Measurements from ENCODE around the gene FTCD. TPM values are rescaled to one million over a fixed set of nuclear protein-coding genes. Genes with fewer than 3 reads are reported as not detected.

The FTCD gene
- total RNA-seq, 1 donor from 2014 or later: 0.30 TPM

DNA sequence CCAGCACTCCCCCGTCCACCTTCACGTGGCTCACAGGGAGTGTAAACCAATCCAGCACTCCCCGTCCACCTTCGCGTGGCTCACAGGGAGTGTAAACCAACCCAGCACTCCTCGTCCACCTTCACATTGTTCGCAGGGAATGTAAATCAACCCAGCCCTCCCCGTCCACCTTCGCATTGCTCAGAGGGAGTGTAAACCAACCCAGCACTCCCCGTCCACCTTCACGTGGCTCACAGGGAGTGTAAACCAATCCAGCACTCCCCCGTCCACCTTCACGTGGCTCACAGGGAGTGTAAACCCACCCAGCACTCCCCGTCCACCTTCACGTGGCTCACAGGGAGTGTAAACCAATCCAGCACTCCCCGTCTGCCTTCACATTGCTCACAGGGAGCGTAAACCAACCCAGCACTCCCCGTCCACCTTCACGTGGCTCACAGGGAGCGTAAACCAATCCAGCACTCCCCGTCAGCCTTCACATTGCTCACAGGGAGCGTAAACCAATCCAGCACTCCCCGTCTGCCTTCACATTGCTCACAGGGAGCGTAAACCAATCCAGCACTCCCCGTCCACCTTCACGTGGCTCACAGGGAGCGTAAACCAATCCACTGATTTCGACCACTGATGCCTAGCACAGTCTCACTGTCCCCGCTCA, 14.9 kb downstream of the FTCD start:
- peak; percentile 16 for DNase-seq (ENCODE audit: low read depth)

DNA sequence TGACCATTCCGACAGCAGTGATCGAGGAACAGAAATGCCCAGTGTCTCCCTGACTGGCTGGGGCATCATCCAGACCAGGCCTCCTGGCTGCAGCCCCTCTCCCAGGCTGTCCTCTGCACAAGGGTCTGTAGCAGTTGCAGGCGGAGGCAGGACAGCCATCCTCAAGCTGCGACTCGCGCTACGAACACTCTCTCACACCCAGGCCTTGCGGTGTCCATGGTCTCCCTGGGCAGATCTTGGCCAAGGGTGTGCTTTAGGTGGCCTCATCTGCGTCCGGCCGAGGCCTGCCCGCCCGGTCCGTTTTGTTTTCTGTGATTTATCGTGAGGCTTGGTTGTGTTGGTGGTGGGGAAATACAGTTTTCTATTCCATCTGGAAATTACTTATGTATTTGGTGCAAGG, 15.7 kb downstream of the FTCD start:
- DNase-seq (ENCODE audit: low read depth): no peak

DNA sequence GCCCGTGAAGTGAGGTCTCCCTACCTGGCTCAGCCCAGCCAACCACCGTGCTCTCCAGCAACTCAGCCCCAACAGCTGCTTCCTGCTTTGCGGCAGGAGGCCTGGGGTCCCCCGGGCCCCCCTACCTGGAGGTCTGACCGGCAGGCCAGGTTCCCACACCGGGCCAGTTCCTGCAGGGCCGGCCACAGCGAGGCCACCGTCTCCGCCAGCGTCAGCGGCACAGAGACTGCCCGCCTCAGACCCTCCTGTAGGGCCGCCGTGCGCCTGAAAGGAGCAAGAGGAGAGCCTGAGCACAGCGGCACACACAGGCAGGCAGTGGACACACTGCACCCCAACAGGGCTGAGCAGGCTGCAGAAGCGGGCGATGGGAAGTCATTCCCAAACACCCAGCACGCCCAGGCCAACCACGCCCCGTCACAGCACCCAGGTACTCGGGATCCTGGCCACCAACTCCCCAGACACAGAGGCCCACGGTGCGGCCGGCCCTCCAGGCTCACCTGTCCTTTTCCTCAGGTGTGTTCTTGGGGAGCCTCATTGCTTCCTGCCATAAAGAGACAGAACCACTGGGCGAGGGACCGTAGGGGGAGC, 16.9 kb downstream of the FTCD start:
- DNase-seq (ENCODE audit: low read depth): no peak

DNA sequence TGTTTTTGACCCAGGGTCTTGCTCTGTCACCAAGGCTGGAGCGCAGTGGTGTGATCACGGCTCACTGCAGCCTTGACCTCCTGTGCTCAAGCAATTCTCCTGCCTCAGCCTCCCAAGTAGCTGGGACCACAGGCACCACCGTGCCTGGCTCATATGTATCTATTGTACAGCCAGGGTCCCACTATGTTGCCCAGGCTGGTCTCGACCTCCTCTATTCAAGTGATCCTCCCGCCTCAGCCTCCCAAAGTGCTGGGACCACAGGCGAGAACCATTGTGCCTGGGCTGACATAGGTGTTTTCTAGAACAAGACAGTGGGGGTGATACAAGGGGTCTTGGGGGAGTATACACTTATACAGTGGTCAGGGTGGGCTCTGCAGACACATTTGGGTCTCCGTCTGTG, 17.5 kb downstream of the FTCD start:
- DNase-seq (ENCODE audit: low read depth): no peak

DNA sequence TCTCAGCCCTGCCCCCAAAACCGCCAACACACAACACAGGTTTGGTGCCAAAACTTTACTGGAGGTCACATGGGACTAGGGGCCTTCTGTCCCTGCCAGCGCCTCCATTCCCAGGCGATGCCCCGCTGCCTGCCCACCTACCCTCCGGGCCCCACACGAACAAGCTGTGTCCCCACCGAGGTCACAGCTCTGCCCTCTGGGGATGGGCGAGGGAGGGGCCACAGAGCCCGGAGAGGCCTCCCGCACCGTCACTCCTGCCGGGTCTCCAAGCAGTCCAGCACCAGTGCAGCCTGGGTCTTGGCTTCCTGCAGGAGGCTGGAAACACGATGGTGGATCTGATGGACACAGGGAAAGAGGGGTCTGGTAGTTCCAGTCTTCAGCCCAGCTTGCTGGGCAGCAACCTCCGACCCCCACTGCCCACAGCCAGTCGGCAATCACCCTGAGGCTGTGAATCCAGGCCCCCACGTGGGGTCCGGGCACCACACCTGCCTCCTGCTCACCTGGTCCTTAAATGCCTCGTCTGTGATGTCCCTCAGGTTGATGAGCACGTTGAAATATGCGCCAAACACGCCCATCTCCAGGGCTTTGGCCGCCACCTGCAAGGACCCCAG, 18.5 kb downstream of the FTCD start:
- DNase-seq (ENCODE audit: low read depth): no peak

DNA sequence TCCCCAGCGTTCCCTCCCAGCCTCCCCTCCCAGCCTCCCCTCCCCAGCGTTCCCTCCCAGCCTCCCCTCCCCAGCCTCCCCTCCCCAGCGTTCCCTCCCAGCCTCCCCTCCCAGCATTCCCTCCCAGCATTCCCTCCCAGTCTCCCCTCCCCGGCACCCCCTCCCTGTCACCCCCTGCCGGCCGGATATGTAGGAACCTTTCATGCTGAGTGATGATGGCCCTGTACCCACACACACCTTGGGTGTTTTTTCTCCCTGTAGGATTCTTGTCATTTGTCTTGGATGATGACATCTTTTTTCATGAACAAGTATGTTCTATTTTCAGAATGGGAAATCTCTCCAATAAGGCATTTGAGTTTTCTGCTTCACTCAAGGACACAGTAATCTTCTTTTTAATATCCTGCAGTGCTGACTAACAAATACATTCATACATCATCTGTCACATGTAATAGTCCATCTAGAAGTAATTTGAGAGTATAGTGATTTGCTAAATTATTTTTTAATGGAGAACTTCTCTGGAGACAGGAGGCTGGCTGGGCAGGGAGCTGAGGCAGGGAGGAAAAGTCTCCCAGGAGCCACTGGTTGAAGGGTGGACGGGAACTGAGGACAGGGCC, 19.5 kb downstream of the FTCD start:
- no peak for DNase-seq (ENCODE audit: low read depth)

DNA sequence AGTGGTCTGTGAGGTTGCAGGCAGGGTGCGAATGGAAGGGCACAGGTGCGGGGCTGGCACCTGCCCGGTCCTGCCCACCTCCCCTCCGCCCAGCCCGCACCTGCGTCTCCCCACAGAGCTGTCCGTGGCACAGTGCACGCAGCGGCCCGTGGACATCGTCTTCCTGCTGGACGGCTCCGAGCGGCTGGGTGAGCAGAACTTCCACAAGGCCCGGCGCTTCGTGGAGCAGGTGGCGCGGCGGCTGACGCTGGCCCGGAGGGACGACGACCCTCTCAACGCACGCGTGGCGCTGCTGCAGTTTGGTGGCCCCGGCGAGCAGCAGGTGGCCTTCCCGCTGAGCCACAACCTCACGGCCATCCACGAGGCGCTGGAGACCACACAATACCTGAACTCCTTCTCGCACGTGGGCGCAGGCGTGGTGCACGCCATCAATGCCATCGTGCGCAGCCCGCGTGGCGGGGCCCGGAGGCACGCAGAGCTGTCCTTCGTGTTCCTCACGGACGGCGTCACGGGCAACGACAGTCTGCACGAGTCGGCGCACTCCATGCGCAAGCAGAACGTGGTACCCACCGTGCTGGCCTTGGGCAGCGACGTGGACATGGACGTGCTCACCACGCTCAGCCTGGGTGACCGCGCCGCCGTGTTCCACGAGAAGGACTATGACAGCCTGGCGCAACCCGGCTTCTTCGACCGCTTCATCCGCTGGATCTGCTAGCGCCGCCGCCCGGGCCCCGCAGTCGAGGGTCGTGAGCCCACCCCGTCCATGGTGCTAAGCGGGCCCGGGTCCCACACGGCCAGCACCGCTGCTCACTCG, 23.3 kb downstream of the FTCD start:
- no peak for DNase-seq (ENCODE audit: low read depth)

DNA sequence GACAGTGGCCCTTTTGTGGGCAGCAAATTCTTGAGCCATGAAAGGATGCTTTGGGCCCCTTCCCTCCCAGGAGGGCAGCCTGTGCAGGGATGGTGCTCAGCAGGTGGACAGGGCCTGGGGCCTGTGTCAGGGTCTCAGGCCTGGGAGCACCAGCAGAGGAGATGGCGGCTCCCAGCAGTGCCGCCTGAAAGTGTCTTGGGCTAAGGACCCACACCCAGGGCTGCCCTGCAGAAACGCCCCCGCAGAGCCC, 23.9 kb downstream of the FTCD start:
- no peak for DNase-seq (ENCODE audit: low read depth)

DNA sequence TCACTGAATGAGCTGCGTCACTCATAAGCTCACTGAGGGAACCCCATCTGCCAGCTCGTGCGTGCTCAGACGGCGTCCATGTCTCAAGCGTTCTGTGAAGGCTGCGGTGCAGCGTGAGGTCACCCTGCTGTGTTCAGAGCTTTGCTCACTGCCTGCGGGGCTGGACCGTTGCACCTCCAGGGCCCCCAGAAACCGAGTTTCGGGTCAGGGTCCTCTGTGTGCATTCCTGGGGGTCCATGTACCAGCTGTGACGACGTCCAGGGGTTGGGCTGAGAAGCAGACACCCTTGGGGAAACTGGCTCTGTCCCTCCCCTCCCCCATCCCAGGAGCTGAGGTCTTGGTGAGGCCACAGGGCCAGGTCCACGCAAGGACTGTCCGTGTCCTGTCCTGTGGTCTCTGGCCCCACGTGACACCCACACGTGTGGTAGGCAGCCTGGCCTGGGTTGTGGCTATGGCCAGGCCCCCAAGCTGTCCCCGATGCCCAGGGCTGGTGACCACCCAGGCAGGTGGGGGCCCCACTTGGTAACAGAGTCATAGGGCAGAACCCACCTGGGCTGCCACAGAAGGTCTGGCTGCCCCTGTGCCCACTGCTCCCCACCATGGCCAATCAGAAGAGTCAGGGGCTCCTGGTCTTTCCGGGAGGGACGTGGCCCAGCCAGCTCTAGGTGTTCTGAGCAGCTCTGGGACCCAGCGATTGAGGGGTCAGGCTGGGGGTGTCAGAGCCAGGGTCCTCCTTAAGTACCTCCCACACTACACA, 24.4 kb downstream of the FTCD start:
- DNase-seq (ENCODE audit: low read depth): no peak

DNA sequence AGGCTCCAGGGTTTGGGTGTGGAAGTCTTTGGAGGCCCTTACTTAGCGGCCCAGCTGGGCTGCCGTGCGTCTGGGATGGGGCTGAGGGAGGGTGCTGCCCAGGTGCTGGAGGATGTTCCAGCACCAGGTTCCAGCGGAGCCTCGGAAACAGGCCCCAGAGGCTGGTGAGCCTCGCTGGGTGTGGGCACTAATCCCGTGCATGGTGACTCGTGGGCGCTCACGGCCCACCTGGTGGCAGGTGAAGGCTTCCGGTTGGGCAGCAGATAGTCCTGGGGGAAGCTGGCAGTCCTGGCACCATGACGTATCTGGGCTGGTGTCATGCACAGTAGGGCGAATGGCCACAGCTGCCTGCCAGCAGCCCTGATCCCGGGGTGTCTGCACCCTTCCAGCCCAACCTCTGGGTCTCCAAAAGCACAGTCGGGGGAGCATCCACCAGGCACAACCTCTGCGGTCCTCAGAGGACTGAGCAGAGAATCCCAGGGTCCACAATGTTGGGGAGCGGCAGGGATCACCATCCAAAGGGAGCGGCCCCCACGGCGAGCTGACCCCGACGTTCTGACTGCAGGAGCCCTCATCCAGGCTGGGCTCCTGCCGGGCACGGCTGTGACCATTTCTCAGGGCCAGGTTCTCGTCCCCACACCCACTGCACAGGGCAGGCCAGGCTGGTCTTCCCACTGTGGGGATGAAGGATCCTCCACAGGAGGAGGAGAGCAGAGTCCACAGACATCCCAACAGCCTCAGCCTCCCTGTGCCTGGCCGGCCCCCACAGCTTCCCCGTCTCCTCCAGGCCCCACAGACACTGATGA, 25.3 kb downstream of the FTCD start:
- no peak for DNase-seq (ENCODE audit: low read depth)

DNA sequence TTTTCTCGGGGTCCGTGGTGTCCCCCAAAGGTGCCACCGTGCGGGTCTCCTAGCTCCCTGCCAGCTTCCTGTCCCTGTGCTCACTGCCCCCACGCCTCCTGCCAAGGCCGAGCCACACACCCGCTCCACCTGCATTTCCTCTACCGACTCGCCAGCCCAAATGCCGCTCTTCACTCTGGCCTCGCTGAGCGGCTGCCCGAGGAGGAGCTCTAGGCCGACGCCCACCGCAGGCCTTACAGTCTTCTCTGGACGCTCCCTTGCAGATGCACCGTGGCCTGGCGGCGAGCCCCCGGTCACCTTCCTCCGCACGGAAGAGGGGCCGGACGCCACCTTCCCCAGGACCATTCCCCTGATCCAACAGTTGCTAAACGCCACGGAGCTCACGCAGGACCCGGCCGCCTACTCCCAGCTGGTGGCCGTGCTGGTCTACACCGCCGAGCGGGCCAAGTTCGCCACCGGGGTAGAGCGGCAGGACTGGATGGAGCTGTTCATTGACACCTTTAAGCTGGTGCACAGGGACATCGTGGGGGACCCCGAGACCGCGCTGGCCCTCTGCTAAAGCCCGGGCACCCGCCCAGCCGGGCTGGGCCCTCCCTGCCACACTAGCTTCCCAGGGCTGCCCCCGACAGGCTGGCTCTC, 26.3 kb downstream of the FTCD start:
- DNase-seq (ENCODE audit: low read depth): no peak

DNA sequence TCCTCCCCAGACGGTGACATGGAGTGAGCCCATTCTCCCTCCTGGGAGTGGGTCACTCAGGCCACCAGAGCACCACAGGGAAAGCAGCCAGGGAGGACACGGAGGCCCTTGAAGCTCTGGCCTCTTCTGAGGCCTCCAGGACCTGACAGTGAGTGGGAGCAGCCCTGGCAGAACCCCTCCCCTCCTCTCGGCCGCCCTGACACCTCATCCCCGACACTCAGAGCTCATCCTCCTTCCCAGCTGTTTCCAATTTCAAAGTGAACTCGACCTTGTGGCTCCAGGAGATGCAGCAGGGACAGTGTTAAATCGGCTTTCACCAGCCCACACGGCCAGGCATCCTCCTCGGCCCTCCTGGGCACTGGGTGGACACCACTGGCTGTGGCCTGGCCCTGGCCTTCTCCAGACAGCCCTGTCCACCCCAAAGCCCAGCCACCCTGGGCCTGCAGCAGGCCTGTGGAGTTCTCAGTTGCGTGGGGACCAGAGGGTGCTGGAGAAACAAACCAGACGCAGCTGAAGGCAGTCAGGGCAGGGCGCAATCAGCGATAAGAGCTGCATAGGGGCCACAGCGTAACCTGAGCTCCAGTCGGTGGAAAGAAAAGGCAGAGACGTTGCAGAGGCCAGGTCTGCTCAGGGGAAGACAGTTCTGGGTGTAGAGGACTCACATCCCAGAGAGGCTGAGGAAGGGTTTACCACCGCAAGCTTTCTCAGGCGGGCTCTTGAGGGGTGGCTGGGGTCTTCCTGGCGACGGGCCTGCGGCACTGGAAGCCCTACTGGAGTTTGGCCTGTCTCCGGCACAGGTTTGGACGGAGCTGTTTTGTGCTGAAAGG, 27.1 kb downstream of the FTCD start:
- DNase-seq (ENCODE audit: low read depth): no peak

DNA sequence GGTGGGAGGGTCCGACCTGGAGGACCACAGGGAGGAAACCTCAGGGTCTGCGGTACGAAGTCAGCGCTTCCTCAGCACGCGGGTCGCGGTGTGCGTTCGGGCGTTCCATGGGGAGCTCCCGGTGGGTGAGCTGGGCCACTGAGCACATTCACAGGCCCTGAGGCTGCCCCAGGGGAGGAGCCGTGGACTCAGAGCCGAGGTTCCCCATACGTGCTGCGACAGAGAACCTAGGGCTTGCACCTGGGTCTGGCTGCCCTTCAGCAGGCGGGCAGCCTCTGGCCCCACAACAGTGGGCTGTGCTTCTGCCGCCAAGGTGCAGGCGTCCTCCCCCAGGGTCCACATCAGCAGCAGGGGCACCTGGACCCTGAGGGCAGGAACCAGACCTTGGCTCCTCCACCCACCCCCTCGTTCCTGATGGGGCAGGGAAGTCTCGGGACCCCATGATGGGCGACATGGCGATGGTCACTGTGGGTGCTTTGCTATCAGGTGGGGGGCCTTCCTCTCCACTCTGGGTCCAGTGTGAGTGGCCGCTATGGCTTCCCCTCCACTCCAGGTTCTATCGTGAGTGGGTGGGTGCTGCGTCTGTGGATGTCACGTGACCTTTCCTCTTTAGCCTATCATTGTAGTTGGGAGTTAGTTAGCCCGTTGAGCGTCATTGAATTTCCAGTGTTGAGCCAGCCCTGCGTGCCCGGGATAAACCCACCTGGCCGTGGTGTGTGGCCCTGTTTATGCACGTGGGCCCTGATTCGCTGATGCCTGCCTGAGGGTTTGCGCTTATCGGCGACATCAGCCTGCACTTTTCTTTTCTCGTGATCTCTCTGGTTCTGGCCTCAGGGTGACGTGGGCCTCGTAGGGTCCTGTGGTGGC, 27.9 kb downstream of the FTCD start:
- DNase-seq (ENCODE audit: low read depth): no peak

DNA sequence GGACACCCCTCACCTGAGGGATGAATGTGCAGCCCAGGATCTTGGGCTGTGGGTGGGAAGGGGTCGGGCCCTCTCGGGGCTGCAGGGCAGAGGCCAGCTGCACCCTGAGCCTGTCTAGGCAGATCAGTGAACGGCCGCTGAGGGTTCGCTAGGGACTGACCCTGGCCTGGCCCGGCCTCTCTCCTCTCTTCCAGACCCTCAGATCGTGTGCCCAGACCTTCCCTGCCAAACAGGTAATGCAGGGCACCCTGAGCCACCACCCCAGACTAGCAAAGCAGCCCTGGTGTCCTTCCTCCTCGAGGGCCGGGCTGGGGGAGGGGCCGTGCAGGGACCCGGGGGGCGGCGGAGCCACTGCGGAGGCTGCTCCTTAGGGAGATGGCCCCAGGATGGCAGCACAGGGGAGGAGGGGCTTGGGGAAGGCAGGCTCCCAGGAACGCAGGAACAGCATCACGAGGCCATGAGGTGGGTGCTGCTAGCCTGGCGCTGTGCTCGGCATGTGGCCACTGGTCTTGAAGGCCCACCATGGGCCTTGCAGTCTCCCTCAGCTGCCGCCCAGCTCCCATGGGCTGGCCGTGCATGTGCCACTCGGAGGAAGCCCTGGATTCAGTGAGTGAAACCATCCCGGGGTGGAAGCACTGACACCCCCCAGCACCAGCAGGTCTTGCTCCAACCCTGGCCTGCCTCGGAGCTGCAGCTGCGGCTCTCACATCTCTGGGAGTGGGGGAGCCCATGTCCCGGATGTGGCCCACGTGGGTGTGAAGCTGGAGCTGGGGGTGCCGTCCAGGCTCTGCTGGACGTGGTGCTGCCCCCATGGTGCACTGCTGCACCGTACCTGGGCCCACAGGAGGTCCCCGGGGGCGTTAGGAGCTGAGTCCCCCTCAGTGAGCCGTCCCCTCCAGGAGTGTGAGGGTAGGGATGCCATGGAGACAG, 28.8 kb downstream of the FTCD start:
- DNase-seq (ENCODE audit: low read depth): no peak

DNA sequence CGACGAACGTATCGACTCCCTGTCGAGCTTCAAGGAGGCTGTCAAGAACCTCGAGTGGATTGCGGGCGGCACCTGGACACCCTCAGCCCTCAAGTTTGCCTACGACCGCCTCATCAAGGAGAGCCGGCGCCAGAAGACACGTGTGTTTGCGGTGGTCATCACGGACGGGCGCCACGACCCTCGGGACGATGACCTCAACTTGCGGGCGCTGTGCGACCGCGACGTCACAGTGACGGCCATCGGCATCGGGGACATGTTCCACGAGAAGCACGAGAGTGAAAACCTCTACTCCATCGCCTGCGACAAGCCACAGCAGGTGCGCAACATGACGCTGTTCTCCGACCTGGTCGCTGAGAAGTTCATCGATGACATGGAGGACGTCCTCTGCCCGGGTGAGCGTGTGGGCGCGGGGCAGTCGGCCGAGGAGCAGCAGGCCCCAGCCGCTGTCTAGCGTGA, 29.5 kb downstream of the FTCD start:
- DNase-seq (ENCODE audit: low read depth): no peak

DNA sequence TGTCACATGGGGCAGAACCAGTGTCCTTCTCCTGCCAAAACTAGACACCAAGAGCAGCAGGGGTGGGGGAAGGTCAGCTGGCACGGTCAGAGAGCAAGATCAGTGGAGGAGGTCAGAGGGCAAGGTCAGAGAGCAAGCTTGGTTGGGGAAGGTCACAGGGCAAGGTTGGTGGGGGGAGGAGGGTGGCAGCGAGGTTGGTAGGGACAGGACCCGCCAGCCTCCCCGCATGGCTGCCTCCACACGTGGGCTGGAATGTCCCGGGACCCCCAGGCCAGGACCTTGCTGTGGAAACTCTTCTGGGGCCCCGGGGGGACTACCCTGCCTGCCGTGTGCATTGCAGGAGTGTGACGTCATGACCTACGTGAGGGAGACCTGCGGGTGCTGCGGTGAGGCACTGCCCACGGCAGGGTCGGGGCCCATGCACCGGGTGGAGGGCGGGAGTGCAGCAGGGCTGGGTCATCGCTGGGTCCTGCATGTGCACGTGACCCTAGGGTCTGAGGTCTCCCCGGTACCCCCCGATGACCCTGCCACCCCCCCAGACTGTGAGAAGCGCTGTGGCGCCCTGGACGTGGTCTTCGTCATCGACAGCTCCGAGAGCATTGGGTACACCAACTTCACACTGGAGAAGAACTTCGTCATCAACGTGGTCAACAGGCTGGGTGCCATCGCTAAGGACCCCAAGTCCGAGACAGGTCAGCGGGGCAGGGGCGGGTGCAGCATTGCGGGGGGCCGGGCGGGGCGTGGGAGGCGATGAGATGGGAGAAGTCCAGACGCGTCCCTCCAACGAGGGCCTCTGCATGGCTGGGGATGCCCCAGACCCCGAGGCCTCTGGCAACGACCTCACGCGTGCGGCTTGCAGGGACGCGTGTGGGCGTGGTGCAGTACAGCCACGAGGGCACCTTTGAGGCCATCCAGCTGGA, 30.2 kb downstream of the FTCD start:
- no peak for DNase-seq (ENCODE audit: low read depth)
